ENCODE measurements around the gene TGFA.

Gene TGFA

DNA sequence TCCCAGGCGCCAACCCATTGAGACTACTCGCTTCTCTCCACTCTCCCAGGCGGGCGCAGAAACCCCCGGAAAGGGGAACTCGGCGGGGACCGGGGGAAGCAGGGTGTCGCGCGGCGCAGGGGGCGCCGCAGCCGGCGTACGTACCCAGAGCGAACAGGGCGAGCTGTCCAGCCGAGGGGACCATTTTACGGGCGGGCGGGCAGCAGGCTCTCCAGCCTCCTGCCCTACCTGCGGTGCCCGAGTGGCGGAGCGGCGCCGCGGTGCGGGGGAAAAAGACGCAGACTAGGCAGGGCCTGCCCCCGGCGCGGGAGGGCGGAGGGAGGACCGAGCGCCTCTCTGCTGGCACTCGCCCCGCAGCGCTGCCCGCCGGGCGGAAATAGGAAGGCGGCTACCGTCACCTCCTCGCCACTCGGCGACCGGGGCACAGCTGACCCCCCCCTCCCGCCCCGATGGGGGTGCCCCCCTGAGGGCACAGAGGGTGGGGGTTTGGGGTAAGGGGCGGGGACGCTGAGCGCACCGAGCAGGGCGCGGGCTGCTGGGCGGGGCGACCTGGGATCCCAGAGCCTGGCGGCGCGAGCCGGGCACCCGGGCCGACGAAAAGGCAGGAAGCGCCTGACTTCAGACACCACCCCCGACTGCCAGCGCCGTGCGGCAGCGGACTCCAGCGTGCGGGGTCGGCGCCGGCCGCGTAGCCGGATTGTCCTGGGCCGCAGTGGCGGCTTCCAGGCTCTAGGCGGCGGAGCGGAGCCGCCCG lies at the start of gene TGFA:
TSS of gene TGFA (minus strand) at position 243 of the 754 bp plus-strand sequence. CDS start at position 184, 59 bp downstream.
- peak; percentile 18 for DNase-seq (ENCODE audit: low read depth)
- peak within 1 kb of the TSS; percentile 52 for H3K4me3 ChIP-seq (ENCODE audit: low read length)
- TF ChIP-seq, protein P1, sequence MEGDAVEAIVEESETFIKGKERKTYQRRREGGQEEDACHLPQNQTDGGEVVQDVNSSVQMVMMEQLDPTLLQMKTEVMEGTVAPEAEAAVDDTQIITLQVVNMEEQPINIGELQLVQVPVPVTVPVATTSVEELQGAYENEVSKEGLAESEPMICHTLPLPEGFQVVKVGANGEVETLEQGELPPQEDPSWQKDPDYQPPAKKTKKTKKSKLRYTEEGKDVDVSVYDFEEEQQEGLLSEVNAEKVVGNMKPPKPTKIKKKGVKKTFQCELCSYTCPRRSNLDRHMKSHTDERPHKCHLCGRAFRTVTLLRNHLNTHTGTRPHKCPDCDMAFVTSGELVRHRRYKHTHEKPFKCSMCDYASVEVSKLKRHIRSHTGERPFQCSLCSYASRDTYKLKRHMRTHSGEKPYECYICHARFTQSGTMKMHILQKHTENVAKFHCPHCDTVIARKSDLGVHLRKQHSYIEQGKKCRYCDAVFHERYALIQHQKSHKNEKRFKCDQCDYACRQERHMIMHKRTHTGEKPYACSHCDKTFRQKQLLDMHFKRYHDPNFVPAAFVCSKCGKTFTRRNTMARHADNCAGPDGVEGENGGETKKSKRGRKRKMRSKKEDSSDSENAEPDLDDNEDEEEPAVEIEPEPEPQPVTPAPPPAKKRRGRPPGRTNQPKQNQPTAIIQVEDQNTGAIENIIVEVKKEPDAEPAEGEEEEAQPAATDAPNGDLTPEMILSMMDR (conservative IDR thresholded peaks at IDR 0.05; ENCODE audit: low read depth, low read length): peak; percentile 75

- no peak overlapping the region for H3K4me3 ChIP-seq (ENCODE audit: low read length)
- TF ChIP-seq, protein P1 (conservative IDR thresholded peaks at IDR 0.05; ENCODE audit: low read depth, low read length): no peak
- DNase-seq (ENCODE audit: low read depth): no peak
Measured at GRCh38 chr2:70603066-70603465, 49.4 kb upstream of the TGFA start.

DNA sequence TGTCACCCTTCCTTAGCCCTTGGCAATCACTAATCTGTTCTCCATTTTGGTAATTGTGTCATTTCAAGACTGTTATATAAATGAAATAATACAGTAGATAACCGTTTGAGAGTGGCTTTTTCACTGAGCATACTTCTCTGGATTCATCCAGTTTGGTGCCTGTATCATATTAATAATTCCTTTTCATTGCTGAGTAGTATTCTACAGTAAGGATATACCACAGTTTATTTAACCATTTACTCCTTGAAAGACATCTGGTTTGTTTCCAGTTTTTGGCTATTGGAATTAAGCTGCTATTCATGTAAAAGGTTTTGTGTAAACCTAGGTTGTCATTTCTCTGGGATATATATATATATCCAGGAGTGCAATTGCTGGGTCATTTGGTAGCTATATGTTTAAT lies 44.6 kb upstream of the TGFA start:
- H3K4me3 ChIP-seq (ENCODE audit: low read length): no peak overlapping the region
- no peak for DNase-seq (ENCODE audit: low read depth)
- TF ChIP-seq, protein P1 (conservative IDR thresholded peaks at IDR 0.05; ENCODE audit: low read depth, low read length): no peak

- DNase-seq (ENCODE audit: low read depth): peak; percentile 30
- no peak overlapping the region for H3K4me3 ChIP-seq (ENCODE audit: low read length)
- TF ChIP-seq, protein P1 (conservative IDR thresholded peaks at IDR 0.05; ENCODE audit: low read depth, low read length): no peak
Measured at GRCh38 chr2:70596739-70597138, 43.1 kb upstream of the TGFA start.

DNA sequence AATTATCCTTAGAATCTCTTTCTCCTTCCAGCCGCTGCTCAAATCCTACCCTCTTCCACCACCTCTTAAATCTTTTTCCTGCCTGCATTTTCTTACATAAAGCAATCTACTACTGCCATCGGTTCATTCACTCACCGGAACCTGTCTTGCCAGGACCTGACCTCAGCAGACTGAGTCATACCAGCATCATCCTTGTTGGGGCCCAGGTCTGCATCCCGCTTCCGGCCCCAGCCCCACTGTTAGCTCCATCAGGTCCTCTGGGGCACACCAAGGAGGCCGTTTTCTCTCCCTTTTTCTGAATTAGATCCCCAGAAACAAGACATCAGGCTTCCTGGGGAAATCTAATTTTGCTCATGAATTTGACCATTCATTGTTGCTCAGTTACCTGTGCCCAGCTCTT lies 42.7 kb upstream of the TGFA start:
- DNase-seq (ENCODE audit: low read depth): no peak
- H3K4me3 ChIP-seq (ENCODE audit: low read length): no peak overlapping the region
- TF ChIP-seq, protein P1 (conservative IDR thresholded peaks at IDR 0.05; ENCODE audit: low read depth, low read length): no peak

- TF ChIP-seq, protein P1 (conservative IDR thresholded peaks at IDR 0.05; ENCODE audit: low read depth, low read length): no peak
- H3K4me3 ChIP-seq (ENCODE audit: low read length): no peak overlapping the region
- no peak for DNase-seq (ENCODE audit: low read depth)
Measured at GRCh38 chr2:70583091-70583490, 29.5 kb upstream of the TGFA start.

GRCh38 chr2:70580352-70580751 lies 26.7 kb upstream of the TGFA start:
- no peak for DNase-seq (ENCODE audit: low read depth)
- H3K4me3 ChIP-seq (ENCODE audit: low read length): no peak overlapping the region
- TF ChIP-seq, protein P1 (conservative IDR thresholded peaks at IDR 0.05; ENCODE audit: low read depth, low read length): no peak

Data from retinal pigment epithelial cell (primary cell).